B cell (primary cell): ENCODE results near the gene VWA5B1.

ENCODE experiments used
- CTCF ChIP-seq: fragments of 200-600 bp; IDR thresholded peaks from one replicate; pipeline ENCODE4 v1.8.0; 2022; ENCODE audit warnings: antibody characterized with exemption, mild to moderate bottlenecking
- EZH2 ChIP-seq: IDR thresholded peaks from 2 replicates; pipeline ENCODE4 v1.6.1; 2012; ENCODE audit warnings: borderline replicate concordance, low read depth, mild to moderate bottlenecking, moderate library complexity, low read length; ENCODE audit not compliant: insufficient read depth, poor library complexity, severe bottlenecking

- TF ChIP-seq EZH2 (no peak), CTCF (no peak)
Observed at GRCh38 chr1:20381045-20381641, 90.5 kb downstream of the VWA5B1 start.
